Neural cell (in vitro differentiated cells): Measurements from ENCODE around the gene ITPR2.

ENCODE experiments used
- CTCF ChIP-seq: fragments of 450-650 bp; IDR thresholded peaks from 2 replicates; pipeline ENCODE4 v1.5.1; 2014; ENCODE audit warnings: antibody characterized with exemption, mild to moderate bottlenecking, moderate library complexity; ENCODE audit not compliant: poor library complexity, severe bottlenecking
- EP300 ChIP-seq: fragments of 450-650 bp; conservative IDR thresholded peaks from 2 replicates; pipeline ENCODE4 v1.6.1; 2014; ENCODE audit warnings: antibody characterized with exemption, mild to moderate bottlenecking, moderate library complexity; ENCODE audit not compliant: poor library complexity, severe bottlenecking
- EZH2 ChIP-seq: fragments of 200-600, 300-800 bp; shearing (Covaris generic), sonication (generic); IDR thresholded peaks from 2 replicates; pipeline ENCODE4 v1.6.1; 2014; ENCODE audit warnings: antibody characterized with exemption, low read length, borderline replicate concordance, mild to moderate bottlenecking; ENCODE audit not compliant: insufficient read depth, poor library complexity, severe bottlenecking
- MXI1 ChIP-seq: fragments of 450-650 bp; conservative IDR thresholded peaks from 2 replicates; pipeline ENCODE4 v1.6.1; 2014; ENCODE audit warnings: antibody characterized with exemption, mild to moderate bottlenecking; ENCODE audit not compliant: poor library complexity, severe bottlenecking
- POLR2AphosphoS5 ChIP-seq: IDR thresholded peaks from 2 replicates; pipeline ENCODE4 v1.6.1; 2012
- REST ChIP-seq: IDR thresholded peaks from 2 replicates; pipeline ENCODE4 v1.6.1; 2012; ENCODE audit warnings: borderline replicate concordance
- SMC3 ChIP-seq: fragments of 450-650 bp; conservative IDR thresholded peaks from 2 replicates; pipeline ENCODE4 v1.6.1; 2014; ENCODE audit warnings: antibody characterized with exemption, mild to moderate bottlenecking, moderate library complexity; ENCODE audit not compliant: poor library complexity
- TAF1 ChIP-seq: IDR thresholded peaks from 2 replicates; pipeline ENCODE4 v1.6.1; 2012; ENCODE audit warnings: low read depth

GRCh38 chr12:26510354-26510674, 322.7 kb downstream of the ITPR2 start:
- TF ChIP-seq EZH2, result no peak
- TF ChIP-seq CTCF, result no peak
- TF ChIP-seq POLR2AphosphoS5, result no peak
- no peak for TF ChIP-seq TAF1
- no peak for TF ChIP-seq EP300
- no peak for TF ChIP-seq MXI1
- TF ChIP-seq SMC3, result no peak
- no peak for TF ChIP-seq REST
